Measurements from ENCODE around the gene CAPN6.

CAPN6 gene

GRCh38 chrX:111264385-111264784, 5.9 kb downstream of the CAPN6 start:
- DNase-seq (ENCODE audit: low read depth): no peak
- TF ChIP-seq CTCF (conservative IDR thresholded peaks at IDR 0.05; ENCODE audit: control insufficient read depth, insufficient read depth, low read depth, low read length): no peak
- H3K4me3 ChIP-seq (ENCODE audit: control insufficient read depth, low read depth, low read length): no peak overlapping the region

- TF ChIP-seq CTCF (conservative IDR thresholded peaks at IDR 0.05; ENCODE audit: control insufficient read depth, insufficient read depth, low read depth, low read length): no peak
- DNase-seq (ENCODE audit: low read depth): peak; percentile 11
- H3K4me3 ChIP-seq (ENCODE audit: control insufficient read depth, low read depth, low read length): no peak overlapping the region
These were observed 8.2 kb downstream of the CAPN6 start for GRCh38 chrX:111262086-111262485.

- TF ChIP-seq CTCF (conservative IDR thresholded peaks at IDR 0.05; ENCODE audit: control insufficient read depth, insufficient read depth, low read depth, low read length): no peak
- H3K4me3 ChIP-seq (ENCODE audit: control insufficient read depth, low read depth, low read length): no peak overlapping the region
- no peak for DNase-seq (ENCODE audit: low read depth)
These were observed 9.8 kb downstream of the CAPN6 start for GRCh38 chrX:111260451-111260850.

- TF ChIP-seq CTCF (conservative IDR thresholded peaks at IDR 0.05; ENCODE audit: control insufficient read depth, insufficient read depth, low read depth, low read length): no peak
- no peak overlapping the region for H3K4me3 ChIP-seq (ENCODE audit: control insufficient read depth, low read depth, low read length)
These were observed 10.7 kb downstream of the CAPN6 start for GRCh38 chrX:111259559-111259958.

GRCh38 chrX:111257733-111258132, 12.6 kb downstream of the CAPN6 start:
- DNase-seq (ENCODE audit: low read depth): no peak
- no peak overlapping the region for H3K4me3 ChIP-seq (ENCODE audit: control insufficient read depth, low read depth, low read length)
- TF ChIP-seq CTCF (conservative IDR thresholded peaks at IDR 0.05; ENCODE audit: control insufficient read depth, insufficient read depth, low read depth, low read length): no peak

More at GRCh38 chrX:111259559-111259958, 10.7 kb downstream of the CAPN6 start:
- no peak for DNase-seq (ENCODE audit: low read depth)

- H3K4me3 ChIP-seq (ENCODE audit: control insufficient read depth, low read depth, low read length): no peak overlapping the region
- TF ChIP-seq CTCF (conservative IDR thresholded peaks at IDR 0.05; ENCODE audit: control insufficient read depth, insufficient read depth, low read depth, low read length): no peak
- DNase-seq (ENCODE audit: low read depth): no peak
These were observed 15.2 kb downstream of the CAPN6 start for GRCh38 chrX:111254896-111255693.

Data from fibroblast of mammary gland (primary cell).